ENCODE data around the gene C1QTNF12.

GRCh38 chr1:1238702-1239178 is 7.8 kb downstream of the C1QTNF12 start:
- no peak for TF ChIP-seq POLR2AphosphoS5 (IDR thresholded peaks at IDR 0.05)
- no peak for TF ChIP-seq CTCF (IDR thresholded peaks at IDR 0.05; ENCODE audit: poor library complexity, severe bottlenecking)
- no peak for TF ChIP-seq SMC3 (conservative IDR thresholded peaks at IDR 0.05; ENCODE audit: poor library complexity)
- no peak for TF ChIP-seq EZH2 (IDR thresholded peaks at IDR 0.05; ENCODE audit: borderline replicate concordance, insufficient read depth, low read length, poor library complexity, severe bottlenecking)
- no peak for TF ChIP-seq EP300 (conservative IDR thresholded peaks at IDR 0.05; ENCODE audit: poor library complexity, severe bottlenecking)
- TF ChIP-seq RAD21 (conservative IDR thresholded peaks at IDR 0.05): no peak
- TF ChIP-seq TAF1 (IDR thresholded peaks at IDR 0.05; ENCODE audit: low read depth): no peak
- no peak for TF ChIP-seq MXI1 (conservative IDR thresholded peaks at IDR 0.05; ENCODE audit: poor library complexity, severe bottlenecking)
- TF ChIP-seq, protein P1, sequence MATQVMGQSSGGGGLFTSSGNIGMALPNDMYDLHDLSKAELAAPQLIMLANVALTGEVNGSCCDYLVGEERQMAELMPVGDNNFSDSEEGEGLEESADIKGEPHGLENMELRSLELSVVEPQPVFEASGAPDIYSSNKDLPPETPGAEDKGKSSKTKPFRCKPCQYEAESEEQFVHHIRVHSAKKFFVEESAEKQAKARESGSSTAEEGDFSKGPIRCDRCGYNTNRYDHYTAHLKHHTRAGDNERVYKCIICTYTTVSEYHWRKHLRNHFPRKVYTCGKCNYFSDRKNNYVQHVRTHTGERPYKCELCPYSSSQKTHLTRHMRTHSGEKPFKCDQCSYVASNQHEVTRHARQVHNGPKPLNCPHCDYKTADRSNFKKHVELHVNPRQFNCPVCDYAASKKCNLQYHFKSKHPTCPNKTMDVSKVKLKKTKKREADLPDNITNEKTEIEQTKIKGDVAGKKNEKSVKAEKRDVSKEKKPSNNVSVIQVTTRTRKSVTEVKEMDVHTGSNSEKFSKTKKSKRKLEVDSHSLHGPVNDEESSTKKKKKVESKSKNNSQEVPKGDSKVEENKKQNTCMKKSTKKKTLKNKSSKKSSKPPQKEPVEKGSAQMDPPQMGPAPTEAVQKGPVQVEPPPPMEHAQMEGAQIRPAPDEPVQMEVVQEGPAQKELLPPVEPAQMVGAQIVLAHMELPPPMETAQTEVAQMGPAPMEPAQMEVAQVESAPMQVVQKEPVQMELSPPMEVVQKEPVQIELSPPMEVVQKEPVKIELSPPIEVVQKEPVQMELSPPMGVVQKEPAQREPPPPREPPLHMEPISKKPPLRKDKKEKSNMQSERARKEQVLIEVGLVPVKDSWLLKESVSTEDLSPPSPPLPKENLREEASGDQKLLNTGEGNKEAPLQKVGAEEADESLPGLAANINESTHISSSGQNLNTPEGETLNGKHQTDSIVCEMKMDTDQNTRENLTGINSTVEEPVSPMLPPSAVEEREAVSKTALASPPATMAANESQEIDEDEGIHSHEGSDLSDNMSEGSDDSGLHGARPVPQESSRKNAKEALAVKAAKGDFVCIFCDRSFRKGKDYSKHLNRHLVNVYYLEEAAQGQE (IDR thresholded peaks at IDR 0.05; ENCODE audit: borderline replicate concordance): no peak

Data from neural cell (in vitro differentiated cells).